Body of pancreas (tissue), 4 donors: ENCODE measurements around the gene NAA38. TPM values are rescaled to one million over a fixed set of nuclear protein-coding genes. Genes with fewer than 3 reads are reported as not detected.
"Not testable (repeated sequence)": the region's sequence is repeated elsewhere in the genome, so short reads cannot be mapped to it uniquely, and the experiment has no call there.

Source experiments
- ATAC-seq: fragments of 150-250 bp; one replicate; pipeline ENCODE4 v1.9.1; 2016
- DNase-seq, 4 donors: peaks; one replicate each; pipeline ENCODE4 v3.0.0-alpha.2; 2019
- H3K27ac ChIP-seq, 4 donors: fragments of 200-600 bp; sonication (generic); 1 replicate in 3 of 4; 2 replicates in 1 of 4; pipeline versions ENCODE4 v1.5.1 to v1.6.1; 2016 to 2019; ENCODE audit warnings: mild to moderate bottlenecking in 1 of 4, mixed read lengths in 1 of 4, moderate library complexity in 1 of 4
- H3K27me3 ChIP-seq, 2 donors: fragments of 200-600 bp; sonication (generic); one replicate each; pipeline ENCODE4 v1.6.0; 2016; ENCODE audit warnings: mild to moderate bottlenecking in 1 of 2
- H3K36me3 ChIP-seq, 2 donors: fragments of 200-600 bp; sonication (generic); replicated peaks in 1 of 2; 2 replicates each; pipeline ENCODE4 v1.5.1; 2016; ENCODE audit warnings: low read depth in 2 of 2; ENCODE audit not compliant: insufficient read depth in 1 of 2
- H3K4me1 ChIP-seq: fragments of 200-600 bp; sonication (generic); one replicate; pipeline ENCODE4 v1.6.0; 2016
- H3K4me3 ChIP-seq, 2 donors: fragments of 200-600 bp; sonication (generic); 1 replicate in 1 of 2; 2 replicates in 1 of 2; pipeline ENCODE4 v1.5.1; 2016 to 2019
- H3K9me3 ChIP-seq, 3 donors: fragments of 200-600 bp; sonication (generic); 1 replicate in 2 of 3; 2 replicates in 1 of 3; pipeline ENCODE4 v1.5.1; 2016
- CTCF ChIP-seq, 7 experiments: fragments of 450-650 bp in 4 of 7; fragments of 200-600 bp in 3 of 7; sonication (generic) in 3 of 7; IDR thresholded peaks; one replicate each; pipeline ENCODE4 v1.5.1; 2016 to 2019; ENCODE audit warnings: antibody characterized with exemption in 7 of 7
- POLR2A ChIP-seq, 3 donors: fragments of 450-650 bp; IDR thresholded peaks; one replicate each; pipeline ENCODE4 v1.6.1; 2016; ENCODE audit warnings: antibody characterized with exemption in 3 of 3, mild to moderate bottlenecking in 2 of 3
- WGBS, 2 donors: methylation state at CpG; one replicate each; pipeline ENCODE4 v1.1.5; 2017; 5-methylcytosine and 5-hydroxymethylcytosine counted together
- intact Hi-C: fragments of 100-400 bp; cut with DNase I; formaldehyde crosslinking; loops from one replicate; pipeline ENCODE4 v1.15.1; 2023
- small RNA-seq: library from RNA; depleted of rRNA; stranded (forward); fragments of <200 nt; gene quantifications from one replicate; pipeline ENCODE3, GENCODE V24; 2016
- total RNA-seq, 2 donors: library from RNA; depleted of rRNA; stranded (reverse); fragments of >200 nt; gene quantifications; one replicate each; pipeline ENCODE4 v1.1.0, GENCODE V29; 2016

NAA38 gene
- total RNA-seq, 2 donors from 2014 or later = 25.7 to 50.1 TPM

DNA sequence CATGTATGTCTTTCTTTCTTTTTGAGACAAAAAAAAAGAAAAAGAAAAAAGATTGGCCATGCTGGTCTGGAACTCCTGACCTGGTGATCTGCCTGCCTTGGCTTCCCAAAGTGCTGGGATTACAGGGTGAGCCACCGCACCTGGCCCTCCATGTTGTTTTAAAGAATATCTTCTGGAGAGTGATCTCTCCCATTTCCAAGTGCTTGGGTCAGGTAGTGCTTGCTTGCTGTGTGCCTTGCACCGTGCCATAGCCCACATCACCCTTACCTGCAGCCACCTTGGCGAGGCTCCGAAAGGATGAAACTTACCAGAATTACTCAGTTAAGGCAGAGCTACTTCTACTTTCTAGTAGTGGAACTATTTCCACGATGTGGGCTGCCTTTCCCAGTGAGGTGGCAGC lies 42.4 kb downstream of the NAA38 start:
- no peak for ATAC-seq
- WGBS, 2 donors = 80 to 86% methylated on average over 5 of the region's 5 CpGs
- H3K36me3 ChIP-seq = no peaks in the 10 kb centered on the region
- no peaks in the 10 kb centered on the region for H3K27me3 ChIP-seq
- H3K4me3 ChIP-seq = no peak overlapping the region
- no peak overlapping the region for H3K27ac ChIP-seq
- no peak for DNase-seq
- H3K4me1 ChIP-seq = no peaks in the 10 kb centered on the region
- intact Hi-C loops = no loop called here
- H3K9me3 ChIP-seq = no peaks in the 10 kb centered on the region
- TF ChIP-seq POLR2A (IDR thresholded peaks at IDR 0.05) (no peak), CTCF (IDR thresholded peaks at IDR 0.05) (no peak)

- H3K27ac ChIP-seq = no peak overlapping the region
- ATAC-seq (no peak), DNase-seq (no peak)
- H3K36me3 ChIP-seq = no peaks in the 10 kb centered on the region
- no peaks in the 10 kb centered on the region for H3K9me3 ChIP-seq
- intact Hi-C loops = no loop called here
- TF ChIP-seq CTCF (IDR thresholded peaks at IDR 0.05) = no peak
- TF ChIP-seq POLR2A (IDR thresholded peaks at IDR 0.05) = no peak
- no peak overlapping the region for H3K4me3 ChIP-seq
- H3K27me3 ChIP-seq = no peaks in the 10 kb centered on the region
- H3K4me1 ChIP-seq = no peaks in the 10 kb centered on the region
- WGBS, 2 donors = 80 to 82% methylated on average over 3 of the region's 3 CpGs
Observed at GRCh38 chr17:7811251-7811650, 46.1 kb downstream of the NAA38 start.

DNA sequence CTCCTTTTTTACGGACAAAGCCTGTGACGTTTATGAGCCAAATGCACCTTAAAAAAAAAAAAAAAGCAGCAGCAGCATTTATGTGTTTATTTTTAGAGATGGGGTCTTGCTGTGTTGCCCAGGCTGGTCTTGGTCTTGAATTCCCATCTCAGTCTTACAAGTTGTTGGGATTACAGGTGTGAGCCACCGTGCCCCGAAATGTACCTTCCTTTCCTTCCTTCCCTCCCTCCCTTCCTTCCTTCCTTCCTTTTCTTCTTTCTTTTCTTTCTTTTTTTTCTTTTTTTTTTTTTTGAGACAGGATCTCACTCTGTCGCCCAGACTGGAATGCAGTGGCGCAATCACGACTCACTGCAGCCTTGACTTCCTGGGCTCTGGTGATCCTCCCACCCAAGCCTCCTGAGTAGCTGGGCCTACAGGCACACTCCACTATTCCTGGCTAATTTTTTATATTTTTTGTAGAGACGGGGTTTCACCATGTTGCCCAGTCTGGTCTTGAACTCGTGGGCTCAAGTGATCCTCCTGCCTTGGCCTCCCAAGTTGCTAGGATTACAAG lies 47.5 kb downstream of the NAA38 start:
- H3K36me3 ChIP-seq, H3K4me1 ChIP-seq, H3K9me3 ChIP-seq, H3K4me3 ChIP-seq, DNase-seq, H3K27me3 ChIP-seq, intact Hi-C loops, H3K27ac ChIP-seq, ATAC-seq: not testable (repeated sequence)
- WGBS, 2 donors = 80 to 85% methylated on average over 9 of the region's 9 CpGs

GRCh38 chr17:7809086-7809790 lies 48.1 kb downstream of the NAA38 start:
- DNase-seq (no peak), ATAC-seq (no peak)
- Histone ChIP-seq H3K27ac (no peak overlapping the region), H3K4me3 (no peak overlapping the region), H3K9me3 (no peaks in the 10 kb centered on the region), H3K27me3 (no peaks in the 10 kb centered on the region), H3K4me1 (no peaks in the 10 kb centered on the region), H3K36me3 (no peaks in the 10 kb centered on the region)
- 79 to 81% methylated on average over 11 of the region's 11 CpGs for WGBS, 2 donors
- intact Hi-C loops = no loop called here
- TF ChIP-seq CTCF (IDR thresholded peaks at IDR 0.05) (no peak), POLR2A (IDR thresholded peaks at IDR 0.05) (no peak)

GRCh38 chr17:7807206-7807605 lies 50.2 kb downstream of the NAA38 start:
- ATAC-seq = no peak

More at GRCh38 chr17:7807206-7807605, 50.2 kb downstream of the NAA38 start:
- TF ChIP-seq CTCF (IDR thresholded peaks at IDR 0.05) (no peak), POLR2A (IDR thresholded peaks at IDR 0.05) (no peak)
- no peak overlapping the region for H3K4me3 ChIP-seq
- no peak overlapping the region for H3K27ac ChIP-seq
- no peaks in the 10 kb centered on the region for H3K36me3 ChIP-seq
- no peak for DNase-seq
- H3K9me3 ChIP-seq = no peaks in the 10 kb centered on the region
- WGBS, 2 donors = 87 to 96% methylated on average over 21 of the region's 21 CpGs
- H3K27me3 ChIP-seq = no peaks in the 10 kb centered on the region
- H3K4me1 ChIP-seq = no peaks in the 10 kb centered on the region
- intact Hi-C loops = no loop called here

Small RNA genes lying within 50 kb of the gene (small RNA-seq; reads per million reads assigned to genes)
- gene SCARNA21 = not detected

Other genes with a start within 250 kb of the NAA38 start
- 10 to 100 TPM; 10.2 to 10.9 TPM for gene FXR2, start 242.7 kb downstream of the NAA38 start, total RNA-seq
- gene SAT2, start 229.7 kb downstream of the NAA38 start, total RNA-seq = 100 to 1,000 TPM in 1 of 2 donors, 10 to 100 TPM in 1; 59.9 to 148 TPM
- gene SHBG, start 227.4 kb downstream of the NAA38 start, total RNA-seq = not detected
- gene ATP1B2, start 206.6 kb downstream of the NAA38 start, total RNA-seq = 1 to 10 TPM in 1 of 2 donors, under 1 TPM in 1; 0.78 to 1.3 TPM
- gene TP53, start 170.1 kb downstream of the NAA38 start, total RNA-seq = 10 to 100 TPM; 12.2 TPM
- 1 to 10 TPM; 3.4 to 5.6 TPM for gene WRAP53, start 169.1 kb downstream of the NAA38 start, total RNA-seq
- under 1 TPM; 0.33 to 0.78 TPM for gene EFNB3, start 152.4 kb downstream of the NAA38 start, total RNA-seq
- gene DNAH2, start 139.8 kb downstream of the NAA38 start, total RNA-seq = under 1 TPM; 0.26 to 0.66 TPM
- 10 to 100 TPM in 1 of 2 donors, 1 to 10 TPM in 1; 7.5 to 20.1 TPM for gene KDM6B, start 23.3 kb downstream of the NAA38 start, total RNA-seq
- 10 to 100 TPM in 1 of 2 donors, 1 to 10 TPM in 1; 6.0 to 16.2 TPM for gene TMEM88, start 2.5 kb downstream of the NAA38 start, total RNA-seq
- gene CYB5D1, start 444 bp upstream of the NAA38 start, total RNA-seq = 10 to 100 TPM in 1 of 2 donors, 1 to 10 TPM in 1; 5.7 to 16.5 TPM
- 10 to 100 TPM; 53.7 to 69.9 TPM for gene CHD3, start 31.2 kb upstream of the NAA38 start, total RNA-seq
- gene RNF227, start 58.7 kb upstream of the NAA38 start, total RNA-seq = 1 to 10 TPM; 2.9 to 3.0 TPM
- 1 to 10 TPM; 1.3 to 1.6 TPM for gene KCNAB3, start 72.3 kb upstream of the NAA38 start, total RNA-seq
- 10 to 100 TPM; 10.5 to 40.0 TPM for gene TRAPPC1, start 74.4 kb upstream of the NAA38 start, total RNA-seq
- gene CNTROB, start 74.6 kb upstream of the NAA38 start, total RNA-seq = 10 to 100 TPM; 14.0 to 27.0 TPM
- not detected for gene GUCY2D, start 145.1 kb upstream of the NAA38 start, total RNA-seq
- 1 to 10 TPM in 1 of 2 donors, not detected in 1; 1.3 TPM for gene ALOX15B, start 181.5 kb upstream of the NAA38 start, total RNA-seq
- gene ALOX12B, start 230.2 kb upstream of the NAA38 start, total RNA-seq = not detected